Gastrocnemius medialis (tissue), 4 donors: ENCODE data around the gene SPAG8. TPM values are rescaled to one million over a fixed set of nuclear protein-coding genes. Genes with fewer than 3 reads are reported as not detected.

Experiments
- ATAC-seq, 2 donors: fragments of 150-250 bp; one replicate each; pipeline ENCODE4 v1.9.1; 2016
- DNase-seq, 2 donors: peaks; one replicate each; pipeline ENCODE4 v3.0.0-alpha.2; 2019
- H3K27ac ChIP-seq, 4 donors: fragments of 200-600 bp; sonication (generic); 1 replicate in 1 of 4; 2 replicates in 3 of 4; pipeline ENCODE4 v1.5.1; 2016 to 2018; ENCODE audit warnings: mild to moderate bottlenecking in 2 of 4, moderate library complexity in 1 of 4
- H3K27me3 ChIP-seq, 3 donors: fragments of 200-600 bp; sonication (generic) in 2 of 3; 1 replicate in 1 of 3; 2 replicates in 2 of 3; pipeline versions ENCODE4 v1.5.1 to v1.6.0; 2016 to 2019; ENCODE audit warnings: mild to moderate bottlenecking in 1 of 3, moderate library complexity in 1 of 3
- H3K36me3 ChIP-seq, 2 donors: fragments of 200-600 bp; sonication (generic) in 1 of 2; one replicate each; pipeline ENCODE4 v1.5.1; 2017 to 2018
- H3K4me1 ChIP-seq, 2 donors: fragments of 200-600 bp; sonication (generic) in 1 of 2; one replicate each; pipeline ENCODE4 v1.5.1; 2016 to 2017; ENCODE audit warnings: mild to moderate bottlenecking in 2 of 2
- H3K4me3 ChIP-seq, 4 donors: fragments of 200-600 bp; sonication (generic) in 3 of 4; 1 replicate in 1 of 4; 2 replicates in 3 of 4; pipeline ENCODE4 v1.5.1; 2016 to 2019; ENCODE audit warnings: mild to moderate bottlenecking in 2 of 4
- H3K9me3 ChIP-seq, 3 donors: fragments of 200-600 bp; sonication (generic) in 2 of 3; 1 replicate in 1 of 3; 2 replicates in 2 of 3; pipeline ENCODE4 v1.5.1; 2016 to 2019
- POLR2A ChIP-seq, 2 donors: fragments of 450-650 bp; IDR thresholded peaks; one replicate each; pipeline ENCODE4 v1.6.1; 2017; ENCODE audit warnings: antibody characterized with exemption in 2 of 2, mild to moderate bottlenecking in 2 of 2, moderate library complexity in 2 of 2
- in situ Hi-C, 4 donors: fragments of 200-750 bp; cut with MboI; loops; one replicate each; pipeline versions ENCODE4 v1.15.0 to v1.8.0; 2017; ENCODE audit warnings: low sequenced_read_pairs in 4 of 4
- intact Hi-C: fragments of 100-400 bp; cut with DNase I; formaldehyde crosslinking; loops from one replicate; pipeline ENCODE4 v1.15.1; 2023; ENCODE audit warnings: low total_unique reads
- total RNA-seq, 4 donors: library from RNA; depleted of rRNA; stranded (reverse); fragments of >200 nt; gene quantifications; one replicate each; pipeline versions ENCODE4 v1.1.0 to v1.2.3, GENCODE V29; 2016
- TF ChIP-seq, protein P1 (sequence below), 5 experiments: fragments of 450-650 bp in 3 of 5; fragments of 200-600 bp in 2 of 5; sonication (generic) in 2 of 5; IDR thresholded peaks in 4 of 5; conservative IDR thresholded peaks in 1 of 5; 1 replicate in 4 of 5; 2 replicates in 1 of 5; pipeline ENCODE4 v1.5.1; 2016 to 2019; ENCODE audit warnings: antibody characterized with exemption in 5 of 5, mild to moderate bottlenecking in 3 of 5, moderate library complexity in 3 of 5

Gene SPAG8
- total RNA-seq, 4 donors from 2014 or later = 0.53 to 0.61 TPM; not detected in 2

DNA sequence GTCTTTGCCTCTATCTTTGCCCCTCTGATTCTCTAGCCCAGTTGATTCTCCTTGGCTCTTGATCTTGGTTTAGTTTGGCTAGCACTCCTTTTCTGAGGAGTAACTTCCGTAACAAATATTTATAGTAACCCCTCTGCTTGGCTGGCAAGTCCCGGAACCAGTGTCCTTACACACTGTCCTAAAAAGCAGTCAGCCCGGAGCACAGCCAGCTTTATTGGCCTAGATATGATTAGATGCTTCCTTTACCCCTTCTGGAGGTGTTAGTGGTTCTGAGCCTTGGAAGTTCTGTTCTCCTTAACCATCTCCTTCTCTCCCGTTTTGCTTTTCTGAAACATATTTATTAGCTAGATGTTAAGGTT, 41.0 kb downstream of the SPAG8 start:
- no peaks in the 10 kb centered on the region for H3K9me3 ChIP-seq
- H3K36me3 ChIP-seq = no peaks in the 10 kb centered on the region
- in situ Hi-C loops (no loop called here), intact Hi-C loops (no loop called here)
- H3K4me1 ChIP-seq = peaks cover 28 to 38% of the 10 kb centered on the region in 2 donors
- no peaks in the 10 kb centered on the region for H3K27me3 ChIP-seq
- TF ChIP-seq POLR2A (IDR thresholded peaks at IDR 0.05) = no peak
- TF ChIP-seq, protein P1, sequence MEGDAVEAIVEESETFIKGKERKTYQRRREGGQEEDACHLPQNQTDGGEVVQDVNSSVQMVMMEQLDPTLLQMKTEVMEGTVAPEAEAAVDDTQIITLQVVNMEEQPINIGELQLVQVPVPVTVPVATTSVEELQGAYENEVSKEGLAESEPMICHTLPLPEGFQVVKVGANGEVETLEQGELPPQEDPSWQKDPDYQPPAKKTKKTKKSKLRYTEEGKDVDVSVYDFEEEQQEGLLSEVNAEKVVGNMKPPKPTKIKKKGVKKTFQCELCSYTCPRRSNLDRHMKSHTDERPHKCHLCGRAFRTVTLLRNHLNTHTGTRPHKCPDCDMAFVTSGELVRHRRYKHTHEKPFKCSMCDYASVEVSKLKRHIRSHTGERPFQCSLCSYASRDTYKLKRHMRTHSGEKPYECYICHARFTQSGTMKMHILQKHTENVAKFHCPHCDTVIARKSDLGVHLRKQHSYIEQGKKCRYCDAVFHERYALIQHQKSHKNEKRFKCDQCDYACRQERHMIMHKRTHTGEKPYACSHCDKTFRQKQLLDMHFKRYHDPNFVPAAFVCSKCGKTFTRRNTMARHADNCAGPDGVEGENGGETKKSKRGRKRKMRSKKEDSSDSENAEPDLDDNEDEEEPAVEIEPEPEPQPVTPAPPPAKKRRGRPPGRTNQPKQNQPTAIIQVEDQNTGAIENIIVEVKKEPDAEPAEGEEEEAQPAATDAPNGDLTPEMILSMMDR (IDR thresholded peaks at IDR 0.05 in 4 of 5, conservative IDR thresholded peaks at IDR 0.05 in 1 of 5) = no peak
- H3K27ac ChIP-seq = peak overlapping the region; percentile 65 to 75 (median 68)
- peak in 1 of 2 donors; percentile 59 for DNase-seq
- peak; percentile 87 to 95 for ATAC-seq
- H3K4me3 ChIP-seq = no peak overlapping the region

DNA sequence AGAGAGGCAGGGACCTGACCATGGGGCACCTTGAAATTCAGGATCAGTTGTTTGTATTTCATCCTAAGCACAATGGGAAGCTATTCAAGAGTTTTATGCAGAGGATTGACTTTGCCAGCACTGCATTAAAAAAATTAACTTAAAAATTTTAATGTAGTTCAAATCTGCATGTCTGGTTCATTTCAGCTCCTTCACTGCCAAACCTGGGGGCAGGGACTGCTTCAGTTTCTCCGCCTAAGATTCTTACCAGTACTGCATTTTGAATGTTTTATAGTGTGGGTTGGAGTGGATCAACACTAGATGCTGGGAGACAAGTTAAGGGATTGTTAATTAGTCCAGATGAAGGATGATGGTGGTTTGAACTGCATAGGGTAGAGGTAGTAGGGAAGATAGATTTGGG, 42.3 kb downstream of the SPAG8 start:
- Histone ChIP-seq H3K4me1 (peaks cover 22 to 26% of the 10 kb centered on the region in 2 donors), H3K27ac (no peak overlapping the region), H3K9me3 (no peaks in the 10 kb centered on the region), H3K36me3 (no peaks in the 10 kb centered on the region), H3K27me3 (no peaks in the 10 kb centered on the region), H3K4me3 (no peak overlapping the region)
- no peak for TF ChIP-seq POLR2A (IDR thresholded peaks at IDR 0.05)
- TF ChIP-seq, protein P1 (IDR thresholded peaks at IDR 0.05 in 4 of 5, conservative IDR thresholded peaks at IDR 0.05 in 1 of 5) = no peak
- ATAC-seq = no peak
- in situ Hi-C loops = no loop called here
- intact Hi-C loops = no loop called here
- no peak for DNase-seq

DNA sequence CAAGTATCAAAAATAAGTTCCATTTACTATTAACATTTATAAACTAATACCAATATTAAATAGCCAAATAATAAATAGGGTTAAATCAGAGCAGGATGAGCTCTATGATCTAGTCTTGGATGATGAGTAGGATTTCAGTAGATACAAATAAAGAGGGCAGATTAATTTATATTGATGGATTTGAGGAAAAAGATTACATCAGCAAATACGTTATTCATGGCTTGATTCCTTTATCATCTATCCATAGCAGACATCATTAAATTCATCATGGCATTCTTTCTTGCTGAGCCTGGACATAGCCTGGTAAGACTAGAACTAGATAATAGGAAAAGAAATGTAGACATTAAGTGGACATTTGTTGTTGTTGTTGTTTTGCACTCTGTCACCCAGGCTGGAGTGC, 44.6 kb downstream of the SPAG8 start:
- no peak overlapping the region for H3K4me3 ChIP-seq
- no peak for ATAC-seq
- H3K27ac ChIP-seq = no peak overlapping the region
- no peak for DNase-seq
- no peaks in the 10 kb centered on the region for H3K27me3 ChIP-seq
- intact Hi-C loops (no loop called here), in situ Hi-C loops (no loop called here)
- TF ChIP-seq, protein P1 (IDR thresholded peaks at IDR 0.05 in 4 of 5, conservative IDR thresholded peaks at IDR 0.05 in 1 of 5) = no peak
- no peak for TF ChIP-seq POLR2A (IDR thresholded peaks at IDR 0.05)
- peaks cover 21 to 26% of the 10 kb centered on the region in 2 donors for H3K4me1 ChIP-seq
- no peaks in the 10 kb centered on the region for H3K9me3 ChIP-seq
- no peaks in the 10 kb centered on the region for H3K36me3 ChIP-seq

DNA sequence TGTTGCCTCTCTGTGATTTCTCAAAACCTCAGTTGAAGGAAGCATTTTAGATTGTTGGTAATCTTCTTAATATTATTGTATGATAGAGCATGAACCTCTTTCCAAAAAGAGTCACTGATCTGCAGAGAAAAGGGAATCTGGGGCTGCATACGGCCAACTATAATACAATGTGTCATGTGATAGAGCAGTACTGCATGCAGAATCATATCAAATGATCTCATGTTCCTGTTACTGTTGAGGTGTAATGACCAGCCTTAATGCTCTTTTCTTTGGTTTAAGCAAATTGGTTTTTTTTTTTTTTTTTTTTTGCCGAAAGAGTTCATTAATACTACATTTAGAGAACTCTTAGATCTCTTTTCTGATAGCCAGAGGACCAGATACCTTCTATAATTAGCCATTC, 45.1 kb downstream of the SPAG8 start:
- in situ Hi-C loops (no loop called here), intact Hi-C loops (no loop called here)
- ATAC-seq (no peak), DNase-seq (no peak)
- Histone ChIP-seq H3K27me3 (no peaks in the 10 kb centered on the region), H3K9me3 (no peaks in the 10 kb centered on the region), H3K4me3 (no peak overlapping the region), H3K4me1 (peaks cover 17 to 25% of the 10 kb centered on the region in 2 donors), H3K36me3 (no peaks in the 10 kb centered on the region), H3K27ac (no peak overlapping the region)
- TF ChIP-seq, protein P1 (IDR thresholded peaks at IDR 0.05 in 4 of 5, conservative IDR thresholded peaks at IDR 0.05 in 1 of 5) = no peak
- no peak for TF ChIP-seq POLR2A (IDR thresholded peaks at IDR 0.05)

DNA sequence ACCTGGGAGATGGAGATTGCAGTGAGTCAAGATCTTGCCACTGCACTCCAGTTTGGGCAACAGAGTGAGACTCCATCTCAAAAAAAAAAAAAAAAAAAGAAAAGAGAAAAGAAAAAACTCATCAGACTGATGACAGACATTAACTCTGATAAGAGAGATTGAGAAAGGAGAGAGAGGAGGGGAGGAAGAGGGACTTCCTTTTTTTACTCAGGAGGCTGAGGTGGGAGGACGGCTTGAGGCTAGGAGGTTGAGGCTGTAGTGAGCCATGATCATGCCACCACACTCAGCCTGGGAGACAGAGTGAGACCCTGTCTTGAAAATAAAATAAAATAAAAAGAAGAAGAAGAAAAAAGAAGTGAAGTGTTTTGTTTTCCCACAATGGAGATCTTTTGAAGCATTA, 48.3 kb downstream of the SPAG8 start:
- H3K4me3 ChIP-seq = no peak overlapping the region
- H3K36me3 ChIP-seq = no peaks in the 10 kb centered on the region
- H3K4me1 ChIP-seq = peaks cover 0 to 6% of the 10 kb centered on the region in 2 donors
- ATAC-seq (no peak), DNase-seq (no peak)
- in situ Hi-C loops = no loop called here
- intact Hi-C loops = no loop called here
- TF ChIP-seq, protein P1 (IDR thresholded peaks at IDR 0.05 in 4 of 5, conservative IDR thresholded peaks at IDR 0.05 in 1 of 5) = no peak
- no peak for TF ChIP-seq POLR2A (IDR thresholded peaks at IDR 0.05)
- H3K27me3 ChIP-seq = no peaks in the 10 kb centered on the region
- no peaks in the 10 kb centered on the region for H3K9me3 ChIP-seq
- no peak overlapping the region for H3K27ac ChIP-seq
